Limb (tissue), 2 donors: ENCODE measurements around the gene ERC2.

Source experiments
- DNase-seq, 2 donors: peaks; one replicate each; pipeline ENCODE4 v3.0.0-alpha.2; 2016; ENCODE audit errors: extremely low spot score in 2 of 2

Gene ERC2

DNA sequence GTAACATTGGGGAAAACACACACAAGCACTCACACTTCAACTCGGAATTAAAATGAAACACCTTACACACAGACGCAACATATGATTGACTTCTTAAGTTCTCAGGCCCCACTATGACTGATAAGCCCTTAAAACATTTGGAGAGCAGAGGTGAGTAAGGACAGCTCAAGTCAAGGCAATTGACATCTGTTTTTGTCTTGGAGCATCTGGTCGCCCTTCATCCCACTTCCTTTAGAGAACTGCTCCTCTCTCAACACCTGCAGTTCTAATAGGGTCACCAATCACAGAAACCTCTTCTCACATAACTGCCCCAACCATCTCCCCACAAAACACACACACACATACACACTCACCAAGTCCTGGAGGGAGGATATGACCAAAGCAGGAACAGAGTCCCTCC lies 43.4 kb downstream of the ERC2 start:
- no peak for DNase-seq

DNA sequence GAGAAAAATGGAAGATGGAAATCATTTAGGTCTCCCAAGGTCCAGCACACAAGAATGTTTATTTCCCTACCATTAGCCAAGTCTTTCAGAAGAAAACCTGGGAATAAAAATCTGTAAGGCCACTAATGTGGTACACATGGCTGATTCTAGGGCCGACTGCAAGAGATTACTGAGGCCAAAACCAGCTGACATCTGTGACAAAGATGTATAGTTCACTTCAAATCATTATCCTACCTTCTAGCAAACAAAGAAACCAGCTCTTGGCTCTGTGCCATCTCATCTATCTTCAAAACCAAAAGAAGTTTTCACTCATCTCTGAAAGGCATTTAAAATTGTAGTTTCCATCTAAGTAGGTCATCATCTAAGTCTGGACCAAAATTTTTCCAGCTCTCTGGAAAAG lies 43.9 kb downstream of the ERC2 start:
- DNase-seq: peak in 1 of 2 donors; percentile 49

DNA sequence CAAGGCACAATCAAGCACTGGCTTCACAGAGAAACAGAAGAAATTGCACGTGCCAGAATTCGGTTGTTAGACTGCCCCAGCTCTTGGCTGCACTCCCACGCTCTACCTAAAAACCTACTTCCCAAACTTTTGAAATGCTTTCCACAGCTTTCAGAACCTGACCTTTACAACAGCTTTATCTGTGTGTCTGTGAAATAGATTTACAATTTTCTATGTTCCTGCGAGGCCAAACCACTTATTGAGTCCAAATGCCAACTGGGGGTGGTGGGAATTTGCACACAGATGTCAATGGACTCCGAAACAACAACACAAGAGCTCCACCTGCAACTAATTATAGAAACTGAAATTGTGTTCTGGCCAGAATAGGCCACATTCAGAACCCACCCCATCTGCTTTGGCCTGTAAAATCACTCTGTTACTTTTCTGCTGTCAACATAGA lies 44.6 kb downstream of the ERC2 start:
- DNase-seq: peak; percentile 39 to 59

DNA sequence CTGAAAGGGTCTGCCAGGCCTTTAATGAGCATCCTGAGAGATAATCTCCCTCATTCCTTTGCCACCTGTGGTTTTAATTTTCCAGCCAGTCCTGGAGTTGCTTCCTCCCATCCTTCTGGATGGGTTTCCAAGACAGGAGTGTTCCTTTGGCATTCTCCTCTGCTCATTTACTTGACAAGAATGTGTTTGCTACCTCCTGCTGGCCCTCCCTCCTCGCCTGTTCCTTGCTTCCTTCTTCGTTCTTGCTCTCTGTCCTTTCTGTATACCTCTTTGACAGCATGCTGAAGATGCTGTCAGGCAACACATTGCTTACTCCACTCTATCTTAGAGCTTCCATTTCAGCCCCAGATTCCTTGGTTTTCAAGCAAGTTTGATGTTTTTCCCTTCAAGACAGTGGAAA lies 46.0 kb downstream of the ERC2 start:
- no peak for DNase-seq

DNA sequence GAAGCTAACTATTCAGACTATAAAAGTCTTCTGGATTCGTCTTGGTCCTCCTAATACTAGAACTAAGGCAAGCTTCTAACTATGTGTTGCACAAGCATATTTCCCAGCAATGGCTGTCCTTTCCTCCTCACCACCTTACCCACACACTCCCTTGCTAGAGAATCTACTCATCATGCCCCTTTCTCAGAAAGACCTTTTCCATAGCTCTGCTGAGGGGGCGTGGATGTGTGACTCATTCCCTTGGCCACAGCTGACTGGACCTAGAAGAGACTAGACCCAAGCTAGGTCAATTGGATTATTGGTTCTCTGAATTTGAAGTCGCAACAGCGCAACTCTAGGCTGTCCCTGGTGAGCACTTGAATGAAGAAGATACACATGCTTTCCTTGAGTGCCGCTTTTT lies 47.1 kb downstream of the ERC2 start:
- no peak for DNase-seq

DNA sequence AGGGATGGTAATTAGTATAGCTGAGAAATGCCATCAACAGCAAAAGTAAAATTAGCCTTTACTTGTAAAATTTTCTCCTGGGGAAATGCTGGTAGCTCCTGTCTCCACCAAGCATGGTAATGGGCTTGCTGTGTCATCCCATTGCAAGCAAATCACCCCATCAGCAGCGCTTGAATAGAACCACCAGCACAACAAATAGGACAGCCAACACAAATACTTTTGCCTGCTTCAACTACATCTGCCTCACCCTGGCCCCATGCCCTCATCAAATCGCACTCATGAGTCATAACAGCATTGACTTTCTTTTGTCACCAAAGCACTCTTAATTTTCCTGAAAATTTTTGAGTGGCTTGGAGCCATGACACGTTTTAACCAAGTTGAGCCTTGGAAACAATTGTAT lies 52.6 kb downstream of the ERC2 start:
- DNase-seq: no peak

DNA sequence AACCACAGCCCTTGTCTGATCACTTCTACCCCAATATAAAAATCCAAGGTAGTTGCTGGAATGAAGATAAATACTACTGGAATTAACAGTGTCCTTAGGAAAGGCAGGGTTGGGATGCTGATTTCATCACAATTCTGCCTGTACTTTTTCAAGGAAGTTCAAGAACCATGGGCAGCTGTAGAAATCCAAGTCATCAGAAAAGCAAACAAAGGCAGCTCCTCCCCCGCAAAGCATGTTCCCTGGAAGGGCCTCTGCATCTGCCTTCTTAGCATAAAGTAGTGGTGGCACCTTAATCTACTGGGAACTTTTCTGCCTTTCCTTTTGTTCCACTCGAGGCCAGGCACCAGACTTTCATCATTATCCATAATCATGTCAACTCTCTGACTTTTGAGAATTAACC lies 54.4 kb downstream of the ERC2 start:
- no peak for DNase-seq

DNA sequence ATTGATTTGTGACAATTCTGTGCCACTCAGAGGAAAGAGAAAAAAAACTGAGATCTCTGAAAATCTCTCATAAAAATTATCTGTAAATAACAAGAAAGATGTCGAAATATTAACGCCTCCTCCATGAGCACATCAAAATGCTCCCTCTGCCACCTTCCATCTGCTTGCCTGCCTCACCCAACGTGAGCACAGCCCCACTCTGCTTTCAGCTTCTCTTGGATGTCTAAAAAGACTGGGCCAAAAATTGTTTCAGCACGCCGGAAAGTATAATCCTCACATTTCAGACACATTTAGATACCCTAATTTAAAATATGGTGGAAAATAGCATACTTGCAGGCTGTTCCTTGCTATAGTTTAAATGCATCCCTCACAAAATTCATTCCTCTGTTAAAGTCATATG lies 57.1 kb downstream of the ERC2 start:
- no peak for DNase-seq

DNA sequence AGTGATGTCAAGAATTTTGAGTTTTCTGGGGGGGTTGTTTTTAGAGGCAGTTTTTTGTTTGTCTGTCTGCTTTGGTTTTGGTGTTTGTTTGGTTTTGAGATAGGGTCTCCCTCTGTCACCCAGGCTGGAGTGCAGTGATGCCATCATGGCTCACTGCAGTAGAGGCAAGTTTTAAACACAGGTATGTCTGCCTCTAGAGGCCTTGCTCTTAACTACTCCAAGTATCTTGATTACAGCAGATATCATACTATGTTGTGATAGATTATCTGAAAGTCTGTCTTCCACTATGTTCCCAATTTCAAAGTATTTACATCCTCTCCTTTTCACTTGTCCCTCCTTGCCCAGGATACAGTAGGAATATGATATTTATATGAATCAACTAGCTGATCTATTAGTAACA lies 57.7 kb downstream of the ERC2 start:
- DNase-seq: no peak

DNA sequence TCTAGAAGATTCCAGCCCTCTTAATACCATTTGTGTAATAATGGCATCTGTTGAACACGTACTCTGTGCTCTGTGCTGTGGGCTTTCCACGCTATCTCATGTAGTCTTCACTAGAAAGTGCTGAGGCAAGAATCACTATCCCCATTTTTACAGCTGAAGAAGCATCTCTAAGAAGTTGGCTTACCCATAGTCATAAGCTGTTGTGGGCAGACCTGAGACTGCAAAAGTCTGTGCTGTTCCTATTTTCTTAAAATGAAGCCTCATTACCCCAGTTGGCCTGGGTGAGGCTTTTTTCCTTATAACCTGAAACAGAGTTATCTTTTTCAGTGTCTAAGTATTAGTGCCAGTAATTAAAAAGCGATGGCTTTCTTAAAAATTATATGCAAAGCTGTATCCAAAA lies 58.5 kb downstream of the ERC2 start:
- no peak for DNase-seq

DNA sequence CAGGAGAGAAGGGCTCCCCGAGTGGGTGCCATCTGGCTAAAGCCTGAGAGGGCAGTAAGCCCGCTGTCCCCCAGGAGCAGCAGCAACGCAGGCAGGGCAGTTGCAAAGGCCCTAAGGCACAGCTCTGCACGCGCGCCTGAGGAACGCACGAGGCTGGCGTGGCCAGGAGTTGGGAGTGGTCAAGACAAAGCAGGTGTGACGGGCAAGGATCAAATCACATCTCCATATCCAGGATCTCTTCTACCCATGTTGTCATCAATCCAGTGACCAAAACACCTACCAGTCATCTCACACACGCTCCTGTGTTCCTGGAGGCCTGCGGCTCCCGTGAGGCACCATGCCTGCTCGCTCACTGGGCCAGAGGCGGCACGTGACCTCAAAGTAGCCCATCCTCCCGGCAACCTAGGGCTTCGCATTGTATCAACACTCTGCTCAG lies 59.5 kb downstream of the ERC2 start:
- DNase-seq: no peak

DNA sequence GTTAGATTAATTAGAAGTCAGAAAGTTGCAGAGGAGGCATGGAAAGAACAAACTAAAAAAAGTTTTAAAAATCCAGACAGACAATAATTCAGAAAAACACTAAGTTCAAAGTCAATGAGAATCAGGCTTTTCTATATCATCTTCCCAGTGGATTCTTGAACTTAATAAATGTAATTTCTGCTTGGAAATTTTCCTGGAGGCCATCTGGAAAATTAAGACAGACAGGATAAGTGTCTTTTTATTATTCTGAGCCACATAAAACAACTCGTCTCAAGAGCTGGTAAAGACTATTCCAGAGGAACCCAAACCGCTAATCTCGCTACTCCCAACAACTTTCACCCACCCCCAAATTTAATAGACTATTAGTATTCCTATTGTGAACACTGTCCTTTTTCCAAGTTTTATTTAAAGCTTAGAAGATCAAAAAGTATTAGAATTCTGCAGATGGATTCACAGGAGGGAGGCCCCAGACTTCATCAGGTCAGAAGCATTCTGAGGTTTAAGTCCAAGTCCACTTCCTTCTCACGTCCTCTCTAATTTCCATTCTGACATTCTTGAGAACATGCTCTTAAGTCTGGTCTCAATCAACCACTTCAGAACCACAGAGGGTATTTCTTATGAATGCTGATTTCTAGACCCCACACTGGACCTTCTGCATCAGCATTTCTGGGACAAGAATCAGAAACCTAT lies 61.3 kb downstream of the ERC2 start:
- peak in 1 of 2 donors; percentile 41 for DNase-seq

DNA sequence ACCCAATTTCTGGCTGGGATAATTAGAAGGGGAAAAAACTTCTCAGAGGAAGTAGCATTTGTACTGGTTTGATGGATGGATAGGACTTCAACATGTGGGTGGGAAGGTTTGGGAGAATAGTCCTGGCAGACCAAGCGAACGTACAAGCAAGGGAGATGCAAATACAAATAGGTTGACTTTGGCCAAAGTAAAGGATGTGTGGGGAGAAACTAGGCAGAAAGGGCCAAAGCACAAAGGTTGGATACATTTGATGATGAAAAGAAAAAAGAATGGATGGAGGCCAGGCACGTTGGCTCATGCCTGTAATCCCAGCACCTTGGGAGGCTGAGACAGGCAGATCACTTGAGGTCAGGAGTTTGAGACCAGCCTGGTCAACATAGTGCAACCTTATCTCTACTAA lies 63.4 kb downstream of the ERC2 start:
- DNase-seq: no peak

DNA sequence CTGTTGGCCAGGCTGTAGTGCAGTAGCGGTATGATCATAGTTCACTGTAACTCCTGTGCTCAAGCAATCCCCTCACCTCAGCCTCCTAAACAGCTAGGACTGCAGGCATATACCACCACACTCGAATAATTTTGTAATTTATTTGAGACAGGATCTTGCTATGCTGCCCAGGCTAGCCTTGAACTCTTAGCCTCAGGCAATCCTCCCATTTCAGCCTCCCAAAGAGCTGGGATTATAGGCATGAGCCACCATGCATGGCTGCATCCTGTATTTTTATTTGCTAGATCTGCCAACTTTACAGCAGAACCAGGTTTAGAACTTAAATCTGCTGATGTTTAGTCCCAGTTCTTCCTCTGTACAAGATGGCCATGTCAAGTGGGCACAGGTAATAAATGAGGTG lies 69.6 kb downstream of the ERC2 start:
- DNase-seq: no peak

DNA sequence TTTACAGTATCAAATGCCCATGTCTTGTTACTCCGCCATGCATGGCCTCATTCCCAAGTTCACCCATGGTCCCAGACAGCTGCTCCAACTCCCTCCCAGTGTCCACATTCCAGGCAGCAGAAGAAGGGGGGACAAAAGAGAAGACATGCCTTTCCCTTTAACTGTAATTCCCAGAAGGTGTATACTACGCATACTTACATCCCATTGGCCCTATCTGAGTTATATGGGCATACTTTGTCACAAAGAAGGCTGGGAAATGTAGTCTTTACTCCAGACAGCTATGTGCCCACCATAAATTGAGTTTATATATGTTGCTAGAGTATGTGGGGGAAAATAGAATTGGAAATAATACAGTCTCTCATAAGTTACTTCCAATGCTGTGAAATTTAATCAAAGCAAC lies 70.5 kb downstream of the ERC2 start:
- DNase-seq: no peak

DNA sequence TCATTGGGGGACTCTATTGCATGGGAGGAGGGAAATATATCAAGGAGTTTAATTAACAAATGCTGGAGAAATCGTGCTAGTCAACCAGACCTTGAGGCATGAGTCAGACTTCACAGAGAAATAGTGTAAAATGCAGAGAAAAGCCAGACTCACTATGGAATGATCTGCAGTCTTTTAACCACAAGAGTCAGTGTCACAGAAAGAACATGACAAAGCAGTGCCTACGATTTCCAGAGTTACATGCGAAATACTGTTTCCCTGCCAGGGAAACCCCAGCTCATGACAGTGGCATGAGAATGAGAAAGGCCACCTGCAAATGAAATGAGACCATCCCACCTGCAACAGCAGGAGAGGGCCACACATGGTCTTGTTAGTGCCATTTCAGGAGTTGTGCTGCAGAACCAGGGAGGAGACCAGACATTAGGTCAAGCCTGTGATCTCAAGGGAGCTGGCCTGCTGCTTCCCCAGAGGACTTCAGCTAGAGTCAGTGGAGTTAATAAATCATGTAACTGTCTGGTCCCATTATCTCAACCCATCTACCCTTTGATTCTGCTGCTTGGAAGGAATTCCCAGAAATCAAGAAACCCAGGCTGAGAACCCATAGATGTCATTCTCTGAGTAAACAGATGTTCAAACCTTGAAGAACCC lies 79.0 kb downstream of the ERC2 start:
- no peak for DNase-seq

DNA sequence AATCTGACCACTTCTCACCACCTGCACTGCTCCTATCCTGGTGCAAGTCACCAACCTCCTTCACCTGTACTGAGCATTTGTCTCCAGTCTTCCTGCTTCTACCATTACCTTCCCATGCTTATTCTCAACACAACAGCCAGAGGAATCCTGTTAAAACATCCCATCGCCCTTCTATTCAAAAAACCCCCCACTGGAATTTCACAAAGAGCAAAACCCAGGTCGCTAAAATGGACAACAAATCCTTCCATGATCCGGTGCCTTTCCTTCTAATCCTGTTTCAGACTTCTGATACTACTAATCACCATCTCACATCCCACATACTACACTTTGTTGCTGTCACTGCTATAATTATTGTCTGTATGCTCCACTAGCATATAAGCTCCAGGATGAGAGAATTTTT lies 85.2 kb downstream of the ERC2 start:
- DNase-seq: no peak

DNA sequence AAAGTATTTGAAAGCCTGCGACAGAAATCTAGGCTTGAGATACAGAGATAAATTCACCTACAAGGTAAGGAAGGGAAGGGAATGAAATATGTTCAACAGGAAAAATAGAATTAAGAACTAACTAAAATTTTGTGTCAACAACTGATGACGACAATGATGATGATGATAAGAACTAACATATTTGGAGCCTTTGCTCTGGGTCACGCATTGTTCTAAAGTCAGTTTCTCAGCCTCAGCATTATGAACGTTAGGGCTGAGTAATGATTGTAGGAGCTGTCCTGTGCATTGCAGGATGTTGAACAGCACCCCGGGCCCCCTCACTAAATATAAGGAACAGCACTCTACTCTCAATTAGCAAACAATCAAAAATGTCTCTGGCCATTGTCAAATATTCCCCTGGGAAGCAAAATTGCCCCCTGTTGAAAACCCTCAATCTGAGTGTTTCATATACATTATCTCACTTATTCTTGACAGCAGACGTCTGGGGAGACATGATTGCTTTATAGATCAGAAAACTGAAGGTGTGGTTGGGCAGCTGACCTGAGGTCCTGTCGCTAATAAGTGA lies 88.5 kb downstream of the ERC2 start:
- DNase-seq: no peak

DNA sequence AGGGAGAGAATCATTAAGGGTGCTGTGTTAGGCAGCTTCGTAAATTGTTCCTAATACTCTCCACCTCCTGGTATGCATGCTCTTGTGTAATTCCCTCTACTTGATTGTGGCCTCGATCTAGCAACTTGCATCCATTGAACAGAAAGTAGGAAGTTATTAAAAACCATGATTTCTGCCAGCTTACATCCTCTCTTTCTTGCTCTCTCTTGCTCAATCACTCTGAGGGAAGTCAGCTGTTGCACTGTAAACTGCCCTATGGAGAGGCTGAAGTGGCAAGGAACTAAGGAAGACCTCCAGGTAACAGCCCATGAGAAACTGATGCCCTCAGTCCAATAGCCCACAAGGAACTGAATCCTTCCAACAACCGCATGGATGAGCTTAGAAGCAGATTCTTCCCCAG lies 92.6 kb downstream of the ERC2 start:
- DNase-seq: no peak

DNA sequence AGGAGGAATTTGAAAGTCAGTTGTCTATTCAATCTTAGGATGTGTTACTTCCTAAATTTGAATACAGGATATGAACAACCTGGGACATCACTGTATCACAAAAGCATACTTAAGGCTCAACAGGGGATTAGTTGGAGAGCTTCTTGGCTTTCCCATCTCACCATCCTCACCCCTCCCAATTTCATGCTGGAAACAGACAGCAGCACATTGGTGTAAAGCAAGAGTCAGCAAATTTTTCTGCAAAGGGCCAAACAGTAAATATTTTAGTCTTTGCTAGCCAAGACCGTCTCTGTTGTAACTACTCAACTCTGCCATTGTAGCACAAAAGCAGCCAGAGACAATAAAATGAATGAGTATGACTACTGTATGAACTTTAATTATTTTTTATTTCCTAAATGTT lies 94.9 kb downstream of the ERC2 start:
- DNase-seq: no peak

DNA sequence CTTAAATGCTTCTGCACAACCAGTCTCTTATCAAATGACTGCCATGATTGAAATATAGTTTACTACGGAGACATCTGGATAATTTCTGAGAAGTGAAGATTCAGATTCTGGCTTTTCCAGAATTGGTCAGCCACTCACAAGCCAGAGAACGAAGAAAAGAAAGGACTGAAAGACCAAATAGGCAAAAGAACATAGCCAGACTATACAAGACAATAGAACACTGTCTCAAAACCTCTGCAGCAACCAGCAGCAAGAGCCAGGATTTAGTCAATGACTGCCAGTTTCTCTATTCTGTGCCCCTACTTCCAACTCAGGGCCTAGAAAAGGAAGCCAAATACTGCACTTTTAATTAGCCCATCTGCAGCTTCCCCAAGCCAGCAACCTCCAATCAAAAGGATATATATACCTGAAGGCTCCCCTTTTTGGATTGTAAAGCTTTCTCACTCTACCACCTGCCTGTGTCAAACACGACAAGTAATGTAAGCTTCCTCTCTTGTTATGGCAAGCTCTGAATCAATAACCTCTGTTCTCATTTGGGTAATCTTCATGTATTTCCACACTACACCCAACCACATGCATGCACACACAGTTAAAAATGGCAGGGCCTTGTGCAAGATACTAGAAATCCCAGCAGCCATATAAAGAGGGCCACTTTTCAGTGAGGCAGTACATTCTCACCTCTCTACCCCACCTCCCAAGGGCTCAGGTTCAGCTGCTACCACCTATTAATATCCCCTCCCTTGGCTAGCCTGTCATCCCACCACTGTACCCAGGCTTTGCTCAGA lies 97.1 kb downstream of the ERC2 start:
- no peak for DNase-seq

DNA sequence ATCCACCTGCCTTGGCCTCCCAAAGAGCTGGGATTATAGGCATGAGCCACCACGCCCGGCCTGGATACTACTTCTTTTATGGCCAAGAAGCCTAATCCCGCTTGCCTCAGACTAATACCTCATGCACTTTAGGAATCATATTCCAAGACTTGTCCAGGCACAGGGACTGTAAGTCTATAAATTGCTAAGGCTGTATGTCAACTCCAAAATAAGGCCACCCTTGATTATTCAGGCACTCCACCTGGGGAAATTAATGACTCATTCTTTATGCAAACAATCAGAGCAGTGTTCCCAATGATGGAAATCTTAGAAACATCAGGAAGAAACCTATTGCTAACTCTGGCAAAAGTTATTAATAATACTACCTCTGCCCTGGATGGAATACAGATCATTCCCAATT lies 98.4 kb downstream of the ERC2 start:
- no peak for DNase-seq
